Natural killer cell (primary cell): Measurements from ENCODE around the gene ZBED1. TPM values are rescaled to one million over a fixed set of nuclear protein-coding genes. Genes with fewer than 3 reads are reported as not detected.

Experiments used
- ATAC-seq, 3 donors: fragments of 150-1000 bp in 2 of 3; fragments of 200-7000 bp in 1 of 3; cut with Tn5 transposase; 1 replicate in 1 of 3; 2 replicates in 2 of 3; pipeline ENCODE4 v1.10.0; 2021; ENCODE audit warnings: mild to moderate bottlenecking in 2 of 3, moderate library complexity in 2 of 3
- DNase-seq, 2 donors: peaks; one replicate each; pipeline versions ENCODE4 v3.0.0 to v3.0.0-alpha.2; 2013 to 2021; ENCODE audit warnings: mixed read lengths in 1 of 2
- H3K27ac ChIP-seq: one replicate; pipeline ENCODE4 v1.5.1; 2013; ENCODE audit warnings: mild to moderate bottlenecking, low read length
- H3K27me3 ChIP-seq: one replicate; pipeline ENCODE4 v1.6.1; 2013; ENCODE audit warnings: low read length; ENCODE audit not compliant: control insufficient read depth, insufficient read depth
- H3K36me3 ChIP-seq: one replicate; pipeline ENCODE4 v1.6.1; 2013; ENCODE audit warnings: low read length; ENCODE audit not compliant: control insufficient read depth, insufficient read depth
- H3K4me1 ChIP-seq: one replicate; pipeline ENCODE4 v1.6.1; 2013; ENCODE audit warnings: low read length; ENCODE audit not compliant: control insufficient read depth, insufficient read depth
- H3K4me3 ChIP-seq: one replicate; pipeline ENCODE4 v1.5.1; 2013; ENCODE audit warnings: low read length
- H3K9me3 ChIP-seq: one replicate; pipeline ENCODE4 v1.6.1; 2013; ENCODE audit warnings: low read length; ENCODE audit not compliant: control insufficient read depth, insufficient read depth
- H3K27ac Mint-ChIP-seq, 2 donors: one replicate each; pipeline ENCODE4 v1.8.0; 2022; ENCODE audit warnings: mild to moderate bottlenecking in 2 of 2, mixed read lengths in 2 of 2, moderate library complexity in 1 of 2
- H3K27me3 Mint-ChIP-seq, 2 donors: one replicate each; pipeline ENCODE4 v1.8.0; 2022; ENCODE audit warnings: low read depth in 2 of 2, mixed read lengths in 2 of 2
- H3K36me3 Mint-ChIP-seq: one replicate; pipeline ENCODE4 v1.8.0; 2022; ENCODE audit warnings: mixed read lengths
- H3K4me1 Mint-ChIP-seq, 2 donors: one replicate each; pipeline ENCODE4 v1.8.0; 2022; ENCODE audit warnings: mixed read lengths in 2 of 2
- H3K4me3 Mint-ChIP-seq: one replicate; pipeline ENCODE4 v1.8.0; 2022; ENCODE audit warnings: mild to moderate bottlenecking, moderate library complexity, mixed read lengths
- H3K9me3 Mint-ChIP-seq, 2 donors: one replicate each; pipeline ENCODE4 v1.8.0; 2022; ENCODE audit warnings: mixed read lengths in 2 of 2
- CTCF ChIP-seq: fragments of 200-600 bp; IDR thresholded peaks from one replicate; pipeline ENCODE4 v1.8.0; 2022; ENCODE audit warnings: antibody characterized with exemption
- WGBS: methylation state at CpG from one replicate; pipeline ENCODE4 v1.1.7; 2013; ENCODE audit warnings: missing lambda C conversion rate; ENCODE audit not compliant: insufficient coverage; 5-methylcytosine and 5-hydroxymethylcytosine counted together
- intact Hi-C: fragments of 100-400 bp; cut with micrococcal nuclease; formaldehyde crosslinking; loops from one replicate; pipeline ENCODE4 v1.14.2; 2022
- total RNA-seq, 4 donors: library from RNA; stranded (reverse); fragments of 120-200 nt in 1 of 4; gene quantifications; one replicate each; pipeline versions ENCODE4 v1.2.3 to v1.2.4, GENCODE V29; 2013 to 2022

The ZBED1 gene
- total RNA-seq, 3 donors from 2014 or later (not counting 1 experiment from before 2014, with no cell fraction given): 30.5 to 36.3 (median 33.8) TPM

GRCh38 chrX:2487366-2487765 is 13.4 kb downstream of the ZBED1 start:
- Histone ChIP-seq H3K4me3 (no peak overlapping the region), H3K36me3 (peaks cover 36% of the 10 kb centered on the region), H3K4me1 (no peaks in the 10 kb centered on the region), H3K27me3 (no peaks in the 10 kb centered on the region), H3K27ac (no peak overlapping the region), H3K9me3 (no peaks in the 10 kb centered on the region)
- 97% methylated on average over 16 of the region's 16 CpGs for WGBS
- TF ChIP-seq CTCF: no peak
- H3K27ac Mint-ChIP-seq: no peak overlapping the region
- H3K27me3 Mint-ChIP-seq: no peaks in the 10 kb centered on the region
- no peak for DNase-seq
- H3K4me3 Mint-ChIP-seq: no peak overlapping the region
- intact Hi-C loops: no loop called here
- ATAC-seq: no peak
- H3K9me3 Mint-ChIP-seq: no peaks in the 10 kb centered on the region
- peaks cover 4 to 9% of the 10 kb centered on the region in 2 donors for H3K4me1 Mint-ChIP-seq
- no peaks in the 10 kb centered on the region for H3K36me3 Mint-ChIP-seq

GRCh38 chrX:2486476-2487133 is 14.2 kb downstream of the ZBED1 start:
- TF ChIP-seq CTCF: no peak
- Histone ChIP-seq H3K36me3 (peaks cover 36% of the 10 kb centered on the region), H3K9me3 (no peaks in the 10 kb centered on the region), H3K4me3 (no peak overlapping the region), H3K4me1 (no peaks in the 10 kb centered on the region), H3K27ac (no peak overlapping the region), H3K27me3 (no peaks in the 10 kb centered on the region)
- intact Hi-C loops: no loop called here
- H3K27ac Mint-ChIP-seq: no peak overlapping the region
- no peak overlapping the region for H3K4me3 Mint-ChIP-seq
- 95% methylated on average over 29 of the region's 29 CpGs for WGBS
- ATAC-seq (no peak), DNase-seq (no peak)
- no peaks in the 10 kb centered on the region for H3K27me3 Mint-ChIP-seq
- no peaks in the 10 kb centered on the region for H3K9me3 Mint-ChIP-seq
- peaks cover 0 to 4% of the 10 kb centered on the region in 2 donors for H3K4me1 Mint-ChIP-seq
- H3K36me3 Mint-ChIP-seq: no peaks in the 10 kb centered on the region

GRCh38 chrX:2485789-2486345 is 14.9 kb downstream of the ZBED1 start:
- Histone ChIP-seq H3K36me3 (peaks cover 36% of the 10 kb centered on the region), H3K27ac (no peak overlapping the region), H3K4me3 (no peak overlapping the region), H3K4me1 (no peaks in the 10 kb centered on the region), H3K27me3 (no peaks in the 10 kb centered on the region), H3K9me3 (no peaks in the 10 kb centered on the region)
- intact Hi-C loops: no loop called here
- DNase-seq (no peak), ATAC-seq (no peak)
- no peak overlapping the region for H3K4me3 Mint-ChIP-seq
- H3K27me3 Mint-ChIP-seq: no peaks in the 10 kb centered on the region
- no peak for TF ChIP-seq CTCF
- no peaks in the 10 kb centered on the region for H3K36me3 Mint-ChIP-seq
- H3K27ac Mint-ChIP-seq: no peak overlapping the region
- H3K9me3 Mint-ChIP-seq: no peaks in the 10 kb centered on the region
- 95% methylated on average over 10 of the region's 10 CpGs for WGBS
- no peaks in the 10 kb centered on the region for H3K4me1 Mint-ChIP-seq
